Measurements from ENCODE around the gene NDUFB6.
A peak's percentile ranks its signal among the peaks of the same experiment; 100 is the strongest.

GRCh38 chr9:32552172-32552872, 20.6 kb downstream of the NDUFB6 start, which contains the start of the genes SMIM27 and TOPORS:
- TF ChIP-seq CTCF (IDR thresholded peaks at IDR 0.05; ENCODE audit: insufficient read depth, low read length) (no peak), POLR2AphosphoS5 (IDR thresholded peaks at IDR 0.05; ENCODE audit: low read depth) (peak; percentile 72), REST (IDR thresholded peaks at IDR 0.05; ENCODE audit: insufficient replicate concordance, low read depth) (peak; percentile 82), SPI1 (IDR thresholded peaks at IDR 0.05; ENCODE audit: borderline replicate concordance, low read depth) (no peak)

Data from HL-60 (cell line).